H1 (cell line): ENCODE data around the gene UBB. TPM values are rescaled to one million over a fixed set of nuclear protein-coding genes. Genes with fewer than 3 reads are reported as not detected.

Source experiments
- CTCF ChIA-PET: fragments of 300-600 bp; sonication (Branson Sonifier 250); formaldehyde crosslinking; loops from one replicate; lab custom pipeline; 2021; ENCODE audit not compliant: partially characterized antibody; lab: Charles Lee
- POLR2A ChIA-PET: fragments of 300-600 bp; sonication (Branson Sonifier 250); formaldehyde crosslinking; loops from one replicate; lab custom pipeline; 2021; ENCODE audit warnings: inconsistent platforms; ENCODE audit not compliant: partially characterized antibody; lab: Charles Lee
- DNase-seq, 2 experiments: peaks; one replicate each; pipeline versions ENCODE4 v3.0.0 to v3.0.0-alpha.2; 2010 to 2022; ENCODE audit warnings: low spot score in 2 of 2, low read depth in 1 of 2, mixed read lengths in 1 of 2
- FAIRE-seq: peaks from 2 replicates; lab custom pipeline; 2011; peaks lifted over from hg19 to GRCh38; lab: Jason Lieb, UNC
- H2AFZ ChIP-seq: 2 replicates; pipeline ENCODE4 v1.8.1; 2012; ENCODE audit warnings: low read length, inconsistent platforms
- H2AK5ac ChIP-seq: 2 replicates; pipeline ENCODE4 v1.6.1; 2013; ENCODE audit warnings: low read depth, low read length
- H2BK120ac ChIP-seq: replicated peaks from 2 replicates; pipeline ENCODE3; 2013; ENCODE audit warnings: low read depth, low read length, inconsistent platforms
- H2BK12ac ChIP-seq: 2 replicates; pipeline ENCODE4 v1.6.1; 2013; ENCODE audit warnings: low read depth, low read length
- H2BK15ac ChIP-seq: 2 replicates; pipeline ENCODE4 v1.6.1; 2013; ENCODE audit warnings: low read length
- H2BK20ac ChIP-seq: 2 replicates; pipeline ENCODE4 v1.6.1; 2013; ENCODE audit warnings: low read length
- H2BK5ac ChIP-seq: 2 replicates; pipeline ENCODE4 v1.6.1; 2013; ENCODE audit warnings: low read depth, low read length
- H3K14ac ChIP-seq: 2 replicates; pipeline ENCODE4 v1.6.1; 2013; ENCODE audit warnings: inconsistent platforms; ENCODE audit not compliant: insufficient read length
- H3K18ac ChIP-seq: 2 replicates; pipeline ENCODE4 v1.6.1; 2013; ENCODE audit warnings: low read length; ENCODE audit errors: extremely low read depth
- H3K23ac ChIP-seq: 2 replicates; pipeline ENCODE4 v1.6.1; 2013; ENCODE audit warnings: inconsistent platforms; ENCODE audit not compliant: insufficient read length
- H3K23me2 ChIP-seq: 2 replicates; pipeline ENCODE4 v1.6.1; 2013; ENCODE audit warnings: low read depth, low read length
- H3K27ac ChIP-seq: 2 replicates; pipeline ENCODE4 v1.6.1; 2011; ENCODE audit warnings: low read depth, low read length, inconsistent platforms
- H3K27me3 ChIP-seq, 4 experiments: replicated peaks in 1 of 4; 1 replicate in 1 of 4; 2 replicates in 3 of 4; pipeline versions ENCODE4 v1.6.1 to v1.8.1; 2011 to 2013; ENCODE audit warnings: low read length in 3 of 4, mild to moderate bottlenecking in 3 of 4, inconsistent platforms in 2 of 4, mixed read lengths in 2 of 4, moderate library complexity in 1 of 4; ENCODE audit not compliant: control insufficient read depth in 3 of 4, insufficient read depth in 3 of 4; ENCODE audit errors: extremely low read depth in 1 of 4
- H3K36me3 ChIP-seq, 4 experiments: 2 replicates each; pipeline versions ENCODE4 v1.6.1 to v1.8.1; 2011 to 2013; ENCODE audit warnings: mild to moderate bottlenecking in 4 of 4, low read length in 3 of 4, moderate library complexity in 2 of 4, control low read depth in 1 of 4, inconsistent platforms in 1 of 4; ENCODE audit not compliant: insufficient read depth in 4 of 4, control insufficient read depth in 2 of 4
- H3K4ac ChIP-seq: replicated peaks from 2 replicates; pipeline ENCODE3; 2013; ENCODE audit warnings: low read length, low read depth, mixed read lengths, inconsistent platforms; ENCODE audit not compliant: insufficient read length
- H3K4me1 ChIP-seq, 4 experiments: replicated peaks in 1 of 4; 1 replicate in 1 of 4; 2 replicates in 3 of 4; pipeline versions ENCODE4 v1.6.1 to v1.8.1; 2011 to 2013; ENCODE audit warnings: low read length in 3 of 4, inconsistent platforms in 2 of 4, mixed read lengths in 1 of 4; ENCODE audit not compliant: insufficient read depth in 4 of 4, control insufficient read depth in 3 of 4
- H3K4me2 ChIP-seq, 2 experiments: 2 replicates each; pipeline versions ENCODE4 v1.6.1 to v1.8.1; 2011 to 2013; ENCODE audit warnings: low read depth in 2 of 2, low read length in 2 of 2, control low read depth in 1 of 2, inconsistent platforms in 1 of 2, mild to moderate bottlenecking in 1 of 2; ENCODE audit not compliant: insufficient read depth in 1 of 2
- H3K4me3 ChIP-seq, 4 experiments: fragments of 200-600, 300-600 bp in 1 of 4; sonication (generic), shearing (Covaris generic), sonication (Bioruptor Twin) in 1 of 4; 2 replicates each; pipeline versions ENCODE4 v1.5.1 to v1.8.1; 2011 to 2016; ENCODE audit warnings: low read length in 4 of 4, low read depth in 3 of 4, control low read depth in 2 of 4, inconsistent platforms in 2 of 4, mild to moderate bottlenecking in 2 of 4, mixed read lengths in 1 of 4, moderate library complexity in 1 of 4; ENCODE audit not compliant: insufficient read depth in 2 of 4; ENCODE audit errors: extremely low read depth in 1 of 4
- H3K56ac ChIP-seq: replicated peaks from 2 replicates; pipeline ENCODE3; 2013; ENCODE audit warnings: low read depth, mild to moderate bottlenecking, mixed read lengths, low read length, inconsistent platforms; ENCODE audit not compliant: insufficient read length
- H3K79me1 ChIP-seq: 2 replicates; pipeline ENCODE4 v1.6.1; 2013; ENCODE audit warnings: low read depth, low read length, control low read depth
- H3K79me2 ChIP-seq, 2 experiments: 2 replicates each; pipeline versions ENCODE4 v1.6.1 to v1.8.1; 2012 to 2013; ENCODE audit warnings: low read length in 2 of 2, mild to moderate bottlenecking in 2 of 2, inconsistent platforms in 1 of 2; ENCODE audit not compliant: insufficient read depth in 2 of 2, control insufficient read depth in 1 of 2
- H3K9ac ChIP-seq, 4 experiments: replicated peaks in 1 of 4; 1 replicate in 1 of 4; 2 replicates in 3 of 4; pipeline versions ENCODE4 v1.6.1 to v1.8.1; 2011 to 2013; ENCODE audit warnings: low read depth in 3 of 4, low read length in 3 of 4, control low read depth in 2 of 4, mild to moderate bottlenecking in 2 of 4, moderate library complexity in 2 of 4, inconsistent platforms in 1 of 4; ENCODE audit errors: extremely low read depth in 1 of 4
- H3K9me3 ChIP-seq, 2 experiments: 2 replicates each; pipeline versions ENCODE4 v1.6.1 to v1.8.1; 2012 to 2013; ENCODE audit warnings: mild to moderate bottlenecking in 2 of 2, moderate library complexity in 2 of 2, control low read depth in 1 of 2, inconsistent platforms in 1 of 2, low read depth in 1 of 2, low read length in 1 of 2, mixed read lengths in 1 of 2; ENCODE audit not compliant: insufficient read depth in 2 of 2
- H4K20me1 ChIP-seq, 2 experiments: replicated peaks in 1 of 2; 2 replicates each; pipeline versions ENCODE3 to v1.8.1; 2011 to 2013; ENCODE audit warnings: inconsistent platforms in 2 of 2, low read length in 2 of 2, mild to moderate bottlenecking in 1 of 2; ENCODE audit not compliant: insufficient read depth in 2 of 2, control insufficient read depth in 1 of 2
- H4K5ac ChIP-seq: 2 replicates; pipeline ENCODE4 v1.6.1; 2013; ENCODE audit warnings: low read length, low read depth, mixed read lengths, inconsistent platforms; ENCODE audit not compliant: insufficient read length
- H4K8ac ChIP-seq: 2 replicates; pipeline ENCODE4 v1.8.0; 2013; ENCODE audit warnings: mild to moderate bottlenecking, moderate library complexity, low read length, inconsistent platforms; ENCODE audit not compliant: insufficient read depth; ENCODE audit errors: extremely low read depth
- H4K91ac ChIP-seq: replicated peaks from 2 replicates; pipeline ENCODE3; 2013; ENCODE audit warnings: low read length, mixed read lengths, inconsistent platforms; ENCODE audit not compliant: insufficient read length
- RBBP5 ChIP-seq: IDR thresholded peaks from 2 replicates; pipeline ENCODE4 v1.7.1; 2012; ENCODE audit warnings: low read depth, mild to moderate bottlenecking, inconsistent platforms, low read length, moderate library complexity, borderline replicate concordance
- TEAD4 ChIP-seq: IDR thresholded peaks from 2 replicates; pipeline ENCODE4 v1.6.1; 2012; ENCODE audit warnings: low read depth, low read length, inconsistent platforms, mixed read lengths
- polyA plus RNA-seq, 7 experiments: library from polyadenylated mRNA; depleted of rRNA in 3 of 7; stranded (reverse) in 5 of 7; unstranded in 2 of 7; fragments of >200 nt in 5 of 7; fragments of 200-250 nt in 2 of 7; gene quantifications; 1 replicate in 5 of 7; 2 replicates in 1 of 7; 4 replicates in 1 of 7; pipeline versions ENCODE4 v1.2.1 to v1.2.3, GENCODE V29; 2011 to 2013; ENCODE audit warnings: missing spikeins in 2 of 7, mixed read lengths in 2 of 7
- total RNA-seq: library from RNA; stranded (reverse); fragmentation: NEBNext Ultra II Directional; extraction: Animal tissue kit (Norgen Biotek cat#: 25700); gene quantifications from 2 replicates; pipeline ENCODE4 v1.2.1, GENCODE V29; 2021

Gene UBB
- total and polyA plus RNA-seq, 2 of the 8 experiments (the other 6 are each of a cell fraction or from before 2014, with no cell fraction given): 1,597 to 1,605 TPM

DNA sequence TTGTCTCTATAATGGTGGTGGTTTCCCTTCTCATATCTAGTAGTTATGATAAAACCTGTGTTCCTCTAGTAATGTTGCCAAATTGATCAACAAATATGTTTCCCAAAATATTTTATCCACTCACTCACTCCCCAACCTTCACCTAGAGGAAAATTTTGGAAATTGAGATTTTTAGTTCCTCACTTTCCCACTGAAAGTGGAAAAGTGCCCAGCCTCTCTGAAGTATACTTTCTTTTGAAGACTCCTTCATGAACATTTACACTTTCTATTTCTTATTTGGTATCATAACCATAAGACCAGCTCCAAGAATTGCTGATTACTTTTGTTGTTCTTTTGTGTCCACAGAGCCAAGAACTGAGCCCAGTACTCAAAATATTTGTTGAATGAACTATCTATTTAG is 22.5 kb upstream of the UBB start:
- no peak for FAIRE-seq
- no peak for TF ChIP-seq RBBP5
- no peak for TF ChIP-seq TEAD4

More for the DNA sequence above, 22.5 kb upstream of the UBB start:
- Histone ChIP-seq H3K14ac (no peak overlapping the region), H3K56ac (no peak overlapping the region), H2AFZ (no peak overlapping the region), H3K23ac (no peak overlapping the region), H3K18ac (no peak overlapping the region), H3K36me3 (no peaks in the 10 kb centered on the region), H2BK120ac (no peak overlapping the region), H3K27ac (no peak overlapping the region), H3K9me3 (no peaks in the 10 kb centered on the region), H3K4me2 (no peak overlapping the region), H2AK5ac (no peak overlapping the region), H3K79me2 (no peaks in the 10 kb centered on the region), H3K4me1 (0 out of 7 replicates have a peak, but pooled peaks cover 0 to 2% (median 0%) of the 10 kb centered on the region in 4 experiments), H4K91ac (no peak overlapping the region), H3K23me2 (no peaks in the 10 kb centered on the region), H3K27me3 (no peaks in the 10 kb centered on the region; a peak in 1 of 7 replicates), H3K79me1 (no peaks in the 10 kb centered on the region), H2BK12ac (no peak overlapping the region), H4K8ac (no peak overlapping the region), H3K4me3 (no peak overlapping the region), H2BK20ac (no peak overlapping the region), H3K9ac (no peak overlapping the region), H2BK5ac (no peak overlapping the region), H2BK15ac (no peak overlapping the region), H4K20me1 (no peaks in the 10 kb centered on the region), H4K5ac (no peak overlapping the region), H3K4ac (no peak overlapping the region)
- DNase-seq: no peak
- CTCF ChIA-PET: interaction anchor here (0.6 to 1.0 kb wide), 3 partner anchors 67 to 1674 kb away, joined by 3 to 4 read pairs (median 3); no protein-coding TSS in a partner anchor
- POLR2A ChIA-PET: interaction anchor here (0.6 to 1.8 kb wide), 4 partner anchors 23 to 1892 kb away, joined by 3 to 10 read pairs (median 4); partner anchors contain the start of gene UBB
